Measurements from ENCODE around the gene OSBP2.
"Not testable (repeated sequence)": the region's sequence is repeated elsewhere in the genome, so short reads cannot be mapped to it uniquely, and the experiment has no call there.

OSBP2 gene

GRCh38 chr22:30720263-30720837, 25.7 kb downstream of the OSBP2 start:
- no peak for DNase-seq (ENCODE audit: low read depth)
- H3K4me3 ChIP-seq (ENCODE audit: low read depth, low read length), result no peak overlapping the region
- TF ChIP-seq CTCF (IDR thresholded peaks at IDR 0.05; ENCODE audit: low read depth, low read length, missing control alignments), result no peak
- in situ Hi-C loops (cut with HindIII; ENCODE audit: low sequenced_read_pairs), result no loop called here

- in situ Hi-C loops (cut with HindIII; ENCODE audit: low sequenced_read_pairs), result no loop called here
- TF ChIP-seq CTCF (IDR thresholded peaks at IDR 0.05; ENCODE audit: low read depth, low read length, missing control alignments), result no peak
- H3K4me3 ChIP-seq (ENCODE audit: low read depth, low read length), result no peak overlapping the region
- no peak for DNase-seq (ENCODE audit: low read depth)
Measured at GRCh38 chr22:30721741-30722140, 27.1 kb downstream of the OSBP2 start.

- DNase-seq (ENCODE audit: low read depth), result no peak
- H3K4me3 ChIP-seq (ENCODE audit: low read depth, low read length), result no peak overlapping the region
- in situ Hi-C loops (cut with HindIII; ENCODE audit: low sequenced_read_pairs), result no loop called here
- no peak for TF ChIP-seq CTCF (IDR thresholded peaks at IDR 0.05; ENCODE audit: low read depth, low read length, missing control alignments)
Measured at GRCh38 chr22:30728826-30729225, 34.2 kb downstream of the OSBP2 start.

- TF ChIP-seq CTCF (IDR thresholded peaks at IDR 0.05; ENCODE audit: low read depth, low read length, missing control alignments), result no peak
- in situ Hi-C loops (cut with HindIII; ENCODE audit: low sequenced_read_pairs), result no loop called here
- DNase-seq (ENCODE audit: low read depth), result no peak
Measured at GRCh38 chr22:30731658-30732057, 37.0 kb downstream of the OSBP2 start.

GRCh38 chr22:30732426-30732825, 37.8 kb downstream of the OSBP2 start:
- no peak for TF ChIP-seq CTCF (IDR thresholded peaks at IDR 0.05; ENCODE audit: low read depth, low read length, missing control alignments)
- in situ Hi-C loops (cut with HindIII; ENCODE audit: low sequenced_read_pairs), result no loop called here
- no peak overlapping the region for H3K4me3 ChIP-seq (ENCODE audit: low read depth, low read length)
- DNase-seq (ENCODE audit: low read depth), result no peak

More at GRCh38 chr22:30731658-30732057, 37.0 kb downstream of the OSBP2 start:
- H3K4me3 ChIP-seq (ENCODE audit: low read depth, low read length), result no peak overlapping the region

GRCh38 chr22:30733181-30733631, 38.5 kb downstream of the OSBP2 start:
- TF ChIP-seq CTCF (IDR thresholded peaks at IDR 0.05; ENCODE audit: low read depth, low read length, missing control alignments), result no peak
- H3K4me3 ChIP-seq (ENCODE audit: low read depth, low read length), result no peak overlapping the region
- DNase-seq (ENCODE audit: low read depth), result peak; percentile 88
- in situ Hi-C loops (cut with HindIII; ENCODE audit: low sequenced_read_pairs), result no loop called here

- DNase-seq (ENCODE audit: low read depth); in situ Hi-C loops (cut with HindIII; ENCODE audit: low sequenced_read_pairs); H3K4me3 ChIP-seq (ENCODE audit: low read depth, low read length): not testable (repeated sequence)
Measured at GRCh38 chr22:30740007-30740406, 45.3 kb downstream of the OSBP2 start.

- DNase-seq (ENCODE audit: low read depth); in situ Hi-C loops (cut with HindIII; ENCODE audit: low sequenced_read_pairs); H3K4me3 ChIP-seq (ENCODE audit: low read depth, low read length): not testable (repeated sequence)
Measured at GRCh38 chr22:30740511-30740910, 45.8 kb downstream of the OSBP2 start.

Measured in astrocyte of the cerebellum (primary cell).